GM21825 (cell line): ENCODE measurements around the gene FN1.

Experiments used
- ATAC-seq: cut with Tn5 transposase; IDR thresholded peaks from one replicate; pipeline ENCODE4 v1.9.1; 2021; ENCODE audit warnings: mild to moderate bottlenecking, moderate library complexity; ENCODE audit not compliant: unreplicated experiment

Gene FN1

DNA sequence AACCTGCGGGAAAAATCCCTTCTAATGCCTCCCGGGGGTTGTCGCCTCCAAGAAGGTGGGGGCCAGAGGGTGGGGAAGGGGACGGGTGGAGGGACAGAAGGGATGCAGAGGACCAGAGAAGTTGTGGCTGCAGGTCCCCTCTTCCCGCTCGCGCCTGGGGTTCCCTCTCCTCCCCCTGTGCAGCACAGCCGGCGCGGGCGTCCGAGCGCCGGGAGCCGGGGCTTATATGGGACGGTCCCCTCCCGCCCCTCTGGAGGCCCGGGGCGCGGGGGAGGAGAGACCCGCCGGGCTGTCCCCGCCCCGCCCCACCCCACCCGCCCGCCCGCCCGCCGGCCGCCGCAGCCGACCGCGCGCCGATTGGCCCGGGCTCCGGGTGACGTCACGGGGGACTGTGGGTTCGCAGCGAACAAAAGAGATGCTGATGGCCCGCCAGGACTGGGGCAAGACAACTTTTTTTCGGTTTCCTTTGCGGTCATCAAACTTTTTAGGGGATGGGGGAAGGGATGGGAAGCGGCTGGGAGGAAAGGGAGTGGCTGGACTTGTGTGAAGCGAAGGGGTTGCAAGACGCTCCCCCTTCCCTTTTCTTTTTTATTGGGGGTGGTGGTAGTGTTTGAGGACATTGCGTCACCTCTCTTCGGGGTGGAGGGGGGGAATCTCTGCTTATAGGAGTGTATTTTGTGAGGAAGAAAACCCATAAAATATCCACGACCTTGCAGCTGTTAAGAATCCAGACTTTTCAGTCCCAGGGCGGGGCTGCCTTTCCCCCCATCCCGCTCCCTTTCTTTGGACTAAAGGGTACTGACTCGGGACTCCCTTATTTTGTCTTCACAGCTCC, at the start of gene FN1:
Gene FN1 (minus strand): TSS at position 199 of the 835 bp plus-strand sequence. CDS start 266 bp downstream, outside the sequence.
- ATAC-seq: peak; percentile 77

DNA sequence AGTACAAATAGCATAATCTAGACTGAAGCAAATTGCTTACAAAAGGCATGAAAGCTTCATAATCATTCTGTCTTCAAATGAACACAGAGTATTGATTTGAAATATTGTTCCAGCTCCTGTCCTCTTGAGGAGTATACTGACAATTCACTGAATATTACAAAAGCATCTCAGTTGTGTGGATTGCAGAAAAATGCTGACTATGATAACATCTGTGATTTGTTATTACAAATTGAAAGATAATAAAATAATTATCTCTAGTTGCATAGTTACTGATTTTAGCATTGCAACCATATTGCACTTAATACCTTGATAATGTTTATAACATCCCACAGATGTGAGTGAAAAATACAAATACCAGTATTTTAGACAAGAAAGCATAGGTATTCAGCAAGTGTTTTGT, 49.2 kb upstream of the FN1 start:
- ATAC-seq: no peak

DNA sequence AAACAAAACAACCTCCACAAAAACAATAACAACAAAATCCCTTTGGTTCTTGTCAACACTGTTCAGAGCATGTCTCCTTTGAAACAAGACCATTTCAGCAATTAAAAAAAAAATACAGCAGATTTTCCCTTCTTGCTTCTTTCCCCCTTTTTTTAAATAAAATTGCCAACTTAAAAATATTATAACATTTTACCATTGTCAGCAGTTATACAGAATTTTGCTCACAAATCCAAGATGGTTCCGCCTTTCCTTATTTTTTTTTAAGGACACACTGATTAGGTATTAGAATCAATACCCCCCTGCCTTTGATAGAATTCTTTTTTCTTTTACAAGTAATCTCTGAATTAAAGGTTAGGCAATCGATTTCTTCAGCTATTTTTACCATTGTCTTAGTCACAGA, 48.7 kb upstream of the FN1 start:
- ATAC-seq: no peak

DNA sequence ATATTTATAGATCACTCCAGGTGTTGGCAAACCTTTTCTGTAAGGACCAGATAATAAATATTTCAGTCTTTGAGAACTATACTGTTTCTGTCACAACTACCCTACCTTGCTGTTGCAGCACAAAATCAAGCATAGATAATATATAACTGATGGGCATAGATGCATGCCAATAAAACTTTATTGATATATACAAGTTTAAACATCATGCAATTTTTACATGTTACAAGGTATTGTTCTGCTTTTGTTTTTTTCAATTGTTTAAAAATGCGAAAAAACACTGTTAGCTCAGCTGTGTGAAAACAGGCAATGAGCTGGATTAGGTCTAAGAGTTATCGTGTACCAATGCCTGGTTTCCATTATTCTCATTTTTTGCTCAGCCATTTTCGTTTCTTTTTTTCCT, 47.6 kb upstream of the FN1 start:
- ATAC-seq: no peak

DNA sequence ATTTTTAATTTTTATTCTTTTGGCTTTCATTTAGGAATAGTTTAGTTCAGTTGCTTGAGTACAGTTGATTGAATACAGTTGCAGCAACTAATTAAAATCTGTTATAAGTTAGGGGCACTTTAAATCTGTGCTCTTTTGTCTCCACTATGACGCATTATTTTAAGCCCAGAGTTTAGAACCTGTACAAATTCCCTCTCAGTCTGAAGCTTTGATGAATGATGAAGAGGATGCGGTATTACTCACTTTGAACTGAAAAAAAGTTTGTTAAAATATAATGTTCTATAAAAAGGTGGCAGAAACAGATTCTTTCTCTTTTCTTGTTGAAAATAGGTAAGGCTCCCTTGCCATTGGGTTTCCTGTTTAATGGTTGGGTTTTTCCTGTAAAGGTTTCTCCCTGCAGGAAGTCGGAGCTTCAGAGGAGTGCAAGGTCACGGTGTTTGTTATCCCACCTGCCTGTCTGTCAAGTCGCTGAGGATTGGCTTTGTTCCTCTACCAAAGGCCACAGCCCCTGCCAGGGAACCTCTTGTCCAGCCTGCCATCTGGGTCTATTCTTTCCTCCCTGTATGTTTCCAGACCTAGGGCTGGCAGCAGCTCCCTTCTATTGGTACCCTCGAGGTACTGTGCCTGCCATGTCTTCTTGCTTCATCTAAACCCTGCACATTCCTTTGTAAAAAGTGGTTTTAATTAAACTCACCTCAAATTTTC, 43.8 kb upstream of the FN1 start:
- no peak for ATAC-seq

DNA sequence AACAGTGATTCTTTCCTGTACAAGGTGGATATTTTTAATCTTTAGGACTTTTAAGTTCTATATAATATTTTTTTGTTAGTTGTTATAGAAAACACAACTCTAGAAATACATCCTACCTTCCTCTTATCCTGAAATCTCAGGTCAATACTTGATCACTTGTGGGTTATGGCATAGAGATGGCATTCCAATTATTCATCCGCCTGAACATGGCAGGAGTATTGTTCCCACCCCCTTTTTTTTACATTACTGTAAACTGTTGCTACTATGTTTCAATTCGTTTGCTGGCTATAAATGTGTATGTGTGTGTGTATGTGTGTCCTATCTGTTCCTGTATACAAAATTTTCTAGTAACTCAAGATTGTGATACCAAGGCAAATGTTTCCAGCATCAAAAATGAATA, 43.3 kb upstream of the FN1 start:
- no peak for ATAC-seq

DNA sequence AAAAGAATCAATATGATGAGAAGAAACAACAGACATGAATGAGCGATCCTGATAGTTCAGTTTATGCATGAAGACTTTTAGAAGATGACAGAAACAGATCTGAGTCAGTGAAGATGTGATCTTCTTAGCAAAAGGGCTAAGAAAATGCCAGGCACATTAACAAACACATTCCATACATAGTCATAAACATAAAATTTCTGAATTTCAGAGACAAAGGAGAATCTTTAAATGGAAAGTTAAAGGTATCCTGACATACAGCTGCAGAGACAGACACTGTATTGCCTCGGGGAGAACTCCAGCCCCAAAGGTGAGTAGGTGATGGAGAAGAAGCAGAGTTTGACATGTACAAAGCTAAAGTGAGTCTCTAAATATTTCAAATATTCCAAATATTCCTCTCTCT, 40.6 kb upstream of the FN1 start:
- no peak for ATAC-seq

DNA sequence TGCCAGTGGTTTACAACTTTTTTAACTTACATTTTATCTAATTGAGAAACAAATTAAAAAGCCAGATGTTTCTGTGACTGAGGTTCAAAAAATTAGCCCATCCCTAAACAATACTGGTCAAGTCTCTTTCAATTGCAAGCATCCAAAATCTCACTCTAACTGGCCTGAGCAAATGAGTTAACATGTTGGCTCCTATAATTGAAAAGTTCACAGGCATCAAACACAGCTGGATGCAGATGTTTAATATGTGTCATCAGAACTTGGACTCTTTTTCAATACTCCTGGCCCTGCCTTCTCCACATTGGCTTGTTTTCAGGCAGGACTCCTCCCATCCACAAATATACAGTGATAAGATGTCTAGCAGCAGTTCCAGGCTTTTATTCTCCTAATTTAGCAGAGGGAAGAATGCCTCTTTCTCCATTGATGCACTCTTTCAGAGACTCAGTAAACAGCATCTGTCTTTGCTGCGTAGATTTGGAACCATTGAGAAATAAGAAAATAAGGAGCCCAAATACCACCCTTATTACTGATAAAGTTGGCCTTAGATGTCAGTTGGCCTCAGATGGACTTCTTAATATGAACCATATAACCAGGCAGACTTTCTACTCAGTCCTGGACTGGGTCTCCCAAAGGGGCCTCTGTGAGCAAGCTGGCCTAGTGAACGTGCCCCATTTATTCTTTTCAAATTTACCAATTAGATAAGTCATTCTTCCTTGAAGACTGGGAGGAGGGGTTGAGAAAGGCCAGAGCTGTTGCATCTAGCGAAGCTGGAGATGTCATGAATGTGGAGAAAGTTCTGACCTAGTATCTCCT, 30.4 kb upstream of the FN1 start:
- ATAC-seq: no peak

DNA sequence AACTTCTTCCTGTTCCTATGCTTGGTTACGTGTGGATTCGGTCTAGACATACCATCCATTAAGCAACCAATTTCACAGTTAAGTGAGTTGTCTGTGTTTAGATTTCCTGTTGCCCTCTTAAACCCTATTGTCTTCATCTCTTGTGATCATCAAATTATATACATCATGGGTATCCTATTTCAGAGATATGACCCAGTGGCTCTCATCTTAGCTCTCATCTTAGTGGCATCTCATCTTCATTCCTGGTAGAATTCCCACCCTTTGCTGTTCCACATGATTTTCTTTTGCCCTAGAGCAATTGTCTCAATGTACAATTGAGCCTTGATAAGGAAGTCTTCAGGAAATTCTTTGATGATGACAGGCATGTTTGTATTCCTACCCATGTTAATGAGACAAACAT, 29.4 kb upstream of the FN1 start:
- no peak for ATAC-seq

DNA sequence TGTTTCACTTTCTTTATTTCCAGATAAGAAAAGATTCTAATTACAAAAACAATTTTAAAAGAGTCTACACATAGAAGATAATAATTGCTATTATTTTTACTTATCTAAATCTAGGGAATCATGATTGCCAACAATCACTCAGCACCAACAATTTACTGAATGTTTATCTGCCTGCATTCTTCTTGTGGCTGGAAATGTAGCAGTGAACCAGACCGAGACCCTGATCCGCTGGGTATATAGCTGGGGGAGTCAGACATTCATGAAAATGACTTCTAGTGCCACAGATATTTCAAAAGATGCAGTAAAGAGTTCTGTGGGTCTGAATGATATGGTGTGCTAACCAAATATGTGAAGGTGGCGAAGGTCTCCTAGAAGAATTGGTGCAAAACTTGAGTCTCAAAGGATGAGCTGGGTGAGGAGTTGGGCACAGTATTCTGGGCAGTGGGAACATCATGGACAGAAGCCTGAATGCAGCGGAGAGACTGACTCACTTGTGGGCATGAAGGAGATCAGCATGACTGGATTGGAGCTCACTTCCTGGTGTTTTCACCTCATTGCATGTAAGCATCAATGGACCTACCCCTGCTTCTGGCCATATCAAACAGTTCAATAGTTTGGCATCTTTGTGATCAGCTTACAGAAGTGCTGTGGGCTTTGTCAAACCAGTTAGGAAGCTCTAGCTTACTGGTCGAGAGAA, 26.1 kb upstream of the FN1 start:
- ATAC-seq: no peak

DNA sequence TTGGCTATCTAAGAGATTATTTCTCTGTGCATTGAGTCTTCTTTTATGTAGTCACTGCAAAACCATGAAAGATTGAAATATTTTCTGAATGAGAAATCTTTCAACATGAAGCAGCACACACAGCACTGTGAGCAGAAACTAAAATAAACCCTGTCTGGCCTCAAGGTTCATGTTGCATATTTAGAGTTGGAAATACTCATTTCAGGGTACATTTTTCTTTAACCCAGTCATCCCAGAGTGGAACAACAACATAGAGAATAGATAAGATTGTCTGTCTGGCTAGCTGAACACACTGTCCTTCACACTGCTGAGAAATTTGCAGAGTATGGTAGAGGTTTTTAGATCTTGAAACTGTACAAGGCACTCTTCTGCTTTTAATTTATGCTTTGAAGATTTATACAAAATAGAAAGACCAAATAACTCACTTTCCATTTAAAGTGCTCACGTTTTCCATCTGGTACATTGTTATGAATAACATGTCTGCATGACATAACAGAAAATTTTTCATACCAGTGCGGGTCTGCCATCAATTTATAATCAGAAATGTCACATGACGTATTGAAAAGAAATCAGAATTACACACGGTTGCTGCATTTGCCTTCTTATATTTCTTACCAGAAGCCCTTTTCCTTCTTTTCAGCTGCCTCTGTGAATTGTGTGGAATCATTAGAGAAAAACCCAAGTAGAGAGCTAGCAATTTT, 25.0 kb upstream of the FN1 start:
- no peak for ATAC-seq

DNA sequence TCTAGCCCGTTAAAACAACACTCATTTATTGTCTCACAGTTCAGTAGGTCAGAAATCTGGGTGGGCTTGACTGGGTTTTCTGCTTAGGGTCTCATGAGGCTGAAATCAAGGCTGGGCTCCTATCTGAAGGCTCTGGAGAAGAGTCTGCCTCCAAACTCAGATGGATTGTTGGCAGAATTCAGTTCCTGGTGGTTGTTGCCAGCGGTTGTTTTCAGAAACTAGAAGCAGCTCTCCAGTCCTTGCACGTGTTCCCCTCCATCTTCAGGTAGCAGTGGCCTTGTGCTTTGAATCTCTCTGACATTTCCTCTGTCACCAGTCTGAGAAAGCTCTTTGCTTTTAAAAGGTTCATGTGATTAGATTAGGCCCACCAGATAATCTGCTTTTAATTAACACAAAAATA, 20.1 kb upstream of the FN1 start:
- ATAC-seq: no peak

DNA sequence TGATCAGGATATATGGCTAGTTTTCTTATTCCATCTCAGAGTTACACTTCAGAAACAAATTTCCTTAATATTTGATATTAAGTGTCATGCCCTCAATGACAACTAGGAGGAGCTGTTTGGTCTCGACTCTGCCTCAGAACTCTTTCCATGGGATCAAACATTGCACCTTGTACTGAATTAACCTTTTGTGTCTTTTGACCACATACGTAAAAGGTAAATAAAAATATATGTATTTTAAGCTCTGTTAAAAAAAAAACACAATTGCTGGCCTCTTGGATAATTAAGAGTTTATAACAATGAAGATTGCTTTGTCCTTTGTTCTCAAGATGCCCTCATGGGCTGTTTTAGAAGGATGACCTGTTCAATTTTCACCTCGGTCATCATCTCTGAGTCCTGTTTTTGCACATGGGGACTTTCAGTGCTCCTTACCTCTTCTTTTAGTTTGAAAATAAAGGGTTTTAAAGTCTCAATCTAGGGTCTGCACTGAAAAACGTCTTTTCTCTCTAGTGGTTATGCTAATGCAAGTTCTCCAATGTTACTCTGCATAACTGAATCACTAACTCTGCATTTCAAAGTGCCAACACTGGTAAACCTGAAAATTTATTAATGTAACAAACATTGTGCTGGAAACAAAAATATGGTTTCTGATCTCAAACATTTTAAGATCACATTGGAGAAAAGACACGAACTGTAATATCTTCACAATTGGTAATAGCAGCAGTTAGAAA, 18.8 kb upstream of the FN1 start:
- no peak for ATAC-seq

DNA sequence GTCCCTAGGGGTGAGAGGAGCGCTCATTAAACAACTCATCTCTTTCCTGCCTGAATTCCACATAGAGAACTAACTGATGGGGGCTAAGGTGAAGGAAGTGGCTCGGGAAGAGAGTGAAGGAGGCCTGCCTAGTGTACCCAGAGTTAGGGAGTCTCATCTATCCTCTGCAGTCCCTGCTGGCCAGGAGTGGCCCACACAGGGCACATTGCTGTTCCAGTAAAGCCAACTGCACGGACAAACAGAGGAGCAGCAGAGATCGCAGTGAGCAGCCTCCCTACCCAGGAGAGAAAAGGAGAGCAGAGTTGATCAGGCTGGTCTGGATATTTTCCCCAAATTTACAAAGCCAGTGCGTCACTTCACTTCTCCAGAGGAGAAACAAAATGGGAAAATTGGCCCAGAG, 16.9 kb upstream of the FN1 start:
- ATAC-seq: no peak

DNA sequence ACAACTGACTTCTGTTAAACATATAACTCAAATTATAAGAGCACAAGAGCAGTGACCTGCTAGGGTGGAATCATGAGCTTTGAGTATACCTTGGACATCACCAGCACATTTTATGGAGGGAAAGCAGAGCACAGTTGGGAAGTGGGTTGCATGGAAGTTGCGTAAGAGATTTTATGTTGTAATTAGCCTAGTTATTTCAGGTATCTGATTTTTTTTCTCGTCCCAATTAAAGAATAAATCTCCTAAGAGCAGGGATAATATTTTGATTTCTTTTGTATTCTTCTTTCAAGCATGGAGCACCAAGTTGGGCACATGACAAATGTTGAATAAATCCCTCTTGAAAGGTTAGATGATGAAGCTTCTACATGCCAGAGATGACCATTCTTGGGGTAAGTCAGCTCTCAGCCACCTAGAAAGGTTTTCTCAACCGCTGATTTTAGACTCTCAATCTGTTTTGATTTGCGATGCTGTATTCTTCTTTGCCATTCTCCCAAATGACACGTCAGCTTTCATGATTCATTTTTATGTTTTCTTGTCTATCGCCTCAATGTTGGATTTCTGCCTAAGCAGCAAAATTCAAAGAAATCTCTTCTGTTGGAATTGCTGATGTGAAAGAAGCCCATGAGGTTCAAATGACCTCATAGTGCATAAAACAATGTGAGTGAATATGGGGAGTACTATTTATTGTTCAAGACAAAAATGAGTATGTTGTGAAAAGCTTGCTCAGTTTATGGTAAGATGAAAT, 15.3 kb upstream of the FN1 start:
- no peak for ATAC-seq

DNA sequence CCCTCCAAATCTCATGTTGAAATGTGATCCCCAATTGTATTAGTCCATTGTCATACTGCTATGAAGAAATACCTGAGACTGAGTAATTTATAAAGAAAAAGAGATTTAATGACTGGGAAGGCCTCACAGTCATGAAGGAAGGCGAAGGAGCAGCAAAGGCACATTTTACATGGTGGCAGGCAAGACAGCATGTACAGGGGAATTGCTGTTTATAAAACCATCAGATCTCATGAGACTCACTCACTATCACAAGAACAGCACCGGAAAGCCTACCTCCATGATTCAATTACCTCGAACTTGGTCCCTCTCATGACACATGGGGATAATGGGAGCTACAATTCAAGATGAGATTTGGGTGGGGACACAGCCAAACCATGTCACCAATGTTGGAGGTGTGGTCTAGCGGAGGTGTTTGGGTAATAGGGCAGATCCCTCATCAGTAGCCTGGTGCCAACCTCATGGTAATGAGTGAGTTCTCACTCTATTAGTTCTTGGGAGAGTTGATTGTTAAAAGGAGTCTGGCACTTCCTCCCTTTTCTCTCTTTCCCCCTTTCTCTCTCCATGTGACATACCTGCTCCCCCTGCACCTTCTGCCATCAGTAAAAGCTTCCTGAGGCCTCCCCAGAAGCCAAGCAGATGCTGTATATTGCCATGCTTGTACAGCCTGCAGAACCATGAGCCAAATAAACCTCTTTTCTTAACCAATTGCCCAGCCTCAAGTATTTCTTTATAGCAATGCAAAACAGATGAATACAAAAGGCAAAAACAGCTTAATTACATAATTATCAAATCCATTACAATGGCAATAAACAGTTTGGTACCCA, 14.5 kb upstream of the FN1 start:
- no peak for ATAC-seq

DNA sequence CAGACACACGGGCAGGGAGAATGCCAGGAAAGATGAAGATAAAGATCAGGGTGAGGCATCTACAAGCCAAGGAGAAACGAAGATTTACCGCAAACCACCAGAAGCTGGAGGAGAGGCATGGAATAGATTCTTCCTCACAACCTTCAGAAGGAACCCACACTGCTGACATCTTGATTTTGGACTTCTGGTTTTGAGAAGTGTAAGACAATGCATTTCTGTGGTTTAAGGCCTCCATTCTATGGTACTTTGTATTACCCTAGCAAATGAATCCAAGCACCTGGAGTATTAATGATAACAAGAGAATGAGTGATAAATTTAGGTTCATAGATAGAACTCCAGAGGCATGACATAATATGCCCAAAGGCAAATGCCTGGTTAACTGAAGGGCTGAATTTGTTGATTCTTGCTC, 11.8 kb upstream of the FN1 start:
- no peak for ATAC-seq

DNA sequence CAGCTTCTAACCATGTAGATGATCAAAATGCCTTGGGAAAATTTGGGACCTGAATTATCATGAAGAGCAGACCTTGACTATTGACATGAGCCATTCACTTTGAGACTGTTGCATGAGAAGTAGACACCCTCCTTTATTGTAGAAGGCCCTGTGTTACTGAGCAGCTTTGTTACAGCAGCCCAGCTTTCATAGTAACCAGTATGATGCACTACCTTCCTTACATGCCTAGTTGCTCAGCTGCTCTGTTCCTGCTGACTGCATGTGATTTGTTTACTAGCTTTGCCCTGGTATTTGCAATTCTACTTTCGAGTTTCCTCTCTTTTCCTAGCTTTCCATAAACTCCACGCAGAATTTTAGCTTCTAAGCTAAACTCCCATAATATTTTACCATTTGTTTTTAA, 11.2 kb upstream of the FN1 start:
- no peak for ATAC-seq
